ENCODE measurements around the gene SYS1.
A peak's percentile ranks its signal among the peaks of the same experiment; 100 is the strongest.

- TF ChIP-seq CTCF (IDR thresholded peaks at IDR 0.05) (peak; percentile 92), EZH2 (IDR thresholded peaks at IDR 0.05) (no peak), EZH2phosphoT487 (IDR thresholded peaks at IDR 0.05) (no peak)
Measured at GRCh38 chr20:45373353-45374100, 10.6 kb downstream of the SYS1 start.
